ENCODE data around the gene NUP160. TPM values are rescaled to one million over a fixed set of nuclear protein-coding genes. Genes with fewer than 3 reads are reported as not detected.

NUP160 gene

Small RNAs within 50 kb of the gene (small RNA-seq; reads per million reads assigned to genes)
- gene AC021443.1 (ENCODE audit: insufficient read depth) (not detected), gene RF00019 (ENCODE audit: insufficient read depth) (not detected), gene RNA5SP340 (ENCODE audit: insufficient read depth) (0.72 reads per million)
